NCI-H226 (cell line): Measurements from ENCODE around the gene AQP9.
"Not testable (repeated sequence)": the region's sequence is repeated elsewhere in the genome, so short reads cannot be mapped to it uniquely, and the experiment has no call there.

ENCODE experiments used
- DNase-seq: peaks from one replicate; pipeline ENCODE4 v3.0.0-alpha.2; 2015

AQP9 gene

GRCh38 chr15:58182460-58183163, 44.4 kb downstream of the AQP9 start:
- DNase-seq, result peak; percentile 45

- DNase-seq, result no peak
Observed at GRCh38 chr15:58185439-58185838, 47.3 kb downstream of the AQP9 start.

GRCh38 chr15:58189148-58189811, 51.1 kb downstream of the AQP9 start:
- DNase-seq, result no peak

- peak; percentile 68 for DNase-seq
Observed at GRCh38 chr15:58190419-58190818, 52.2 kb downstream of the AQP9 start.

GRCh38 chr15:58193636-58194035, 55.5 kb downstream of the AQP9 start:
- DNase-seq, result not testable (repeated sequence)

- DNase-seq, result no peak
Observed at GRCh38 chr15:58200739-58201138, 62.6 kb downstream of the AQP9 start.

GRCh38 chr15:58201516-58201915, 63.3 kb downstream of the AQP9 start:
- DNase-seq, result no peak

GRCh38 chr15:58203537-58203936, 65.4 kb downstream of the AQP9 start:
- DNase-seq, result peak; percentile 38

- DNase-seq, result no peak
Observed at GRCh38 chr15:58206151-58206550, 68.0 kb downstream of the AQP9 start.

GRCh38 chr15:58208217-58208616, 70.0 kb downstream of the AQP9 start:
- DNase-seq, result not testable (repeated sequence)

GRCh38 chr15:58209007-58209481, 70.9 kb downstream of the AQP9 start:
- peak; percentile 79 for DNase-seq

- DNase-seq, result not testable (repeated sequence)
Observed at GRCh38 chr15:58210031-58210430, 71.8 kb downstream of the AQP9 start.

GRCh38 chr15:58212909-58213526, 74.8 kb downstream of the AQP9 start:
- peak; percentile 49 for DNase-seq

GRCh38 chr15:58213587-58214338, 75.6 kb downstream of the AQP9 start:
- DNase-seq, result no peak

- no peak for DNase-seq
Observed at GRCh38 chr15:58214591-58215340, 76.6 kb downstream of the AQP9 start.

- DNase-seq, result no peak
Observed at GRCh38 chr15:58217460-58217859, 79.3 kb downstream of the AQP9 start.

GRCh38 chr15:58221591-58222241, 83.5 kb downstream of the AQP9 start:
- DNase-seq, result no peak

- DNase-seq, result no peak
Observed at GRCh38 chr15:58222679-58223078, 84.5 kb downstream of the AQP9 start.

- no peak for DNase-seq
Observed at GRCh38 chr15:58223432-58223831, 85.3 kb downstream of the AQP9 start.

GRCh38 chr15:58224068-58224467, 85.9 kb downstream of the AQP9 start:
- DNase-seq, result no peak

GRCh38 chr15:58227706-58228543, 89.7 kb downstream of the AQP9 start:
- DNase-seq, result peak; percentile 52
